ENCODE data around the gene MBD3.
A peak's percentile ranks its signal among the peaks of the same experiment; 100 is the strongest.

Gene MBD3

DNA sequence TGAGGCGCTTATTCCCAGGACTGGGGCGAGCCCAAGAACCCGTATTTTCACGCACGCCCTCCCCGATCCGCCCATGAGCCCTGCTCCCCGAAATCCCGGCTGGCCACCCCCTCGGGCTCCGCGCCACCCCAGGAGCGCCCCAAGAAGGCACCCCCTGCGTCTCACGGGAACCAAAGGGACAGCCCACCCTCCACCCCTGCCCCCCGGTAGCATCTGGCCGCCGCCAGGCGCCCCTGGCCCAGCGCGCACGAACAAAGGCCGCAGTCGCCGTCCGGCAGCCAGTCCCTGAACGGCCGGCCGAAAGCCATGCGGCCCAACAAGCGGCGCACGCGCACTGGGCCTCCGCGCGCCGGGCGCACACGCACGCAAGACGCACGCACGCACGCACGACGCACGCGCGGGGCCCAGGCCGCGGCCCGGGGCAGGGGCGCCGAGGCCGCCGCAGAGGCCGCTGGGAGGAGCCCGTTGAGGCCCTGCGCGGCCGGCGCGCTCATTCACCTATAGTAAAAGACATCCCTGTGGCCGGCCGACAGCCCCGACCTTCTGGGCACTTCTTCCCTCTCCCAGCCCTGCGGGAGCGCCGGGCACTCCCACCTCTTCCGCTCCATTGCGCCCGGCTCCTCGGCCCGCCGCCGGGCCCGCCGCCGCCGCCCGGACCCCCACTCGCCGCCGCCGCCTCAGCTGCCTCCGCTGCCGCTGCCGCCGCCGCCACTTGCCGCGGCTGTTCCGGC, 476 bp downstream of the MBD3 start:
- peak overlapping the region; percentile 99 for H3K27ac ChIP-seq
- TF ChIP-seq, protein P1, sequence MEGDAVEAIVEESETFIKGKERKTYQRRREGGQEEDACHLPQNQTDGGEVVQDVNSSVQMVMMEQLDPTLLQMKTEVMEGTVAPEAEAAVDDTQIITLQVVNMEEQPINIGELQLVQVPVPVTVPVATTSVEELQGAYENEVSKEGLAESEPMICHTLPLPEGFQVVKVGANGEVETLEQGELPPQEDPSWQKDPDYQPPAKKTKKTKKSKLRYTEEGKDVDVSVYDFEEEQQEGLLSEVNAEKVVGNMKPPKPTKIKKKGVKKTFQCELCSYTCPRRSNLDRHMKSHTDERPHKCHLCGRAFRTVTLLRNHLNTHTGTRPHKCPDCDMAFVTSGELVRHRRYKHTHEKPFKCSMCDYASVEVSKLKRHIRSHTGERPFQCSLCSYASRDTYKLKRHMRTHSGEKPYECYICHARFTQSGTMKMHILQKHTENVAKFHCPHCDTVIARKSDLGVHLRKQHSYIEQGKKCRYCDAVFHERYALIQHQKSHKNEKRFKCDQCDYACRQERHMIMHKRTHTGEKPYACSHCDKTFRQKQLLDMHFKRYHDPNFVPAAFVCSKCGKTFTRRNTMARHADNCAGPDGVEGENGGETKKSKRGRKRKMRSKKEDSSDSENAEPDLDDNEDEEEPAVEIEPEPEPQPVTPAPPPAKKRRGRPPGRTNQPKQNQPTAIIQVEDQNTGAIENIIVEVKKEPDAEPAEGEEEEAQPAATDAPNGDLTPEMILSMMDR (conservative IDR thresholded peaks at IDR 0.05), result no peak

DNA sequence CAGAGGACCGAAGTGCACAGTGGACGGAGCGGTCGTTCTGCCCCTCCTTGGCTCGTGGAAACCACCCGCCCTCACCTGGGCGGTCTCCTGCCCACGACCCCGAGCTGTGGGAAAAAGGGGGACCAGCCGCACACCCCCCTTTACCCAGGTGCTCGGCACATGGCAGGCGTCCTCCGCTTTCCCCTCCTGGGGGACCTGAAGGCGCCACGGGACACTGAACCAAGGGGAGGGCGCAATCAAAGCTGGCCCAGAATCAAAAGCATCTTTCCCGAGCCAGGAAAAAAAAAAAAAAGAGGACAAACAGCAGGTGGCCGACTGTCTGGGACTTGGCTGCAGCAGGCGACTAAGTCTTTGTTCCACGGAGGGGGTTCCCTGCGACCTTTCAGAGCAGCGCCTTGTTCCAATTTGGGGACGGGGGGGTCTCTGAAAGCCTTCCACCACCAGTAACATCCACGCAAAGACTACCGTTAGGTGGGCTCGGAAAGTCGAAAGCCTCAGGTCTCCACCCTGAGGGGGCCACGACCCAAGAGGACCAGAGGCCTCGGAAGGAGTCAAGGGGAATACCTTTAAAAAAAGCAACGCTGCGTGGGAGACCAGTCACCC, 1.1 kb downstream of the MBD3 start:
- TF ChIP-seq, protein P1 (conservative IDR thresholded peaks at IDR 0.05), result no peak
- H3K27ac ChIP-seq, result peak overlapping the region; percentile 99

DNA sequence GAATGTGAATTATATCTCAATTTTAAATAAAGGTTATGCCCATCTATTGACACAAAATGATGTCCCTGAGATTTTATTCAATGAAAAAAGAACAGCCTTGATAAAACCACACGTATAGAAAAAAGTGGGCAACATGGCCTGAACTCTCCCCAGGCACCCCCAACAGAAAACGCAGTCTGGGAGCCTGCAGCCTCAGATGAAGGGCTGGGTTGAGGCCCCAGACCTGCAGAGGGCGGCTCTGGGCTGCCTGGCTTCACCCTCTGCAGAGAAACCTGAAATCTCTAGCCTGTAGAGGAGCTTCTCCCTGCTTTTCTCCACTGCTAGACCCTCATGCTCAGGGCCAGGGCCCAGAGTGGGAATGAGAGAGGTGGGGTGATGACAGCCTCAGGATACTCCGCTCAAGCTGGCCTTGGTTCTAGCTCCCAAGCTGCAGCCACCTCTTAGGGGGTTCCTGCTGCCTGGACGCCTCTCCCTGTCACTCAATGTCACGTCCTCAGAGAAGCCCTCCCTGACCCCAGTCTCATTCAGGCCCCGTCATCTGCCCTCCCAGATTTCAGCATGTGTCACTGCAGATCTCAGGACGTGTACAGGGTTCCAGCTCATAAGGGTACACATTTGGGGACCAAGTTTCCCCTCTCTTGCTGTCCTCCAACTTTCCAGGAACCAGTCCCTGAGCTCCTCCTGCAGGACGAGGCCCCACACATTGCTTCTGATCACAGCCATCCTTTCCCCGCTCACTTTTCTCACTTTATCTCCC, 1.8 kb downstream of the MBD3 start:
- TF ChIP-seq, protein P1 (conservative IDR thresholded peaks at IDR 0.05), result peak; percentile 53
- H3K27ac ChIP-seq, result peak overlapping the region; percentile 99

DNA sequence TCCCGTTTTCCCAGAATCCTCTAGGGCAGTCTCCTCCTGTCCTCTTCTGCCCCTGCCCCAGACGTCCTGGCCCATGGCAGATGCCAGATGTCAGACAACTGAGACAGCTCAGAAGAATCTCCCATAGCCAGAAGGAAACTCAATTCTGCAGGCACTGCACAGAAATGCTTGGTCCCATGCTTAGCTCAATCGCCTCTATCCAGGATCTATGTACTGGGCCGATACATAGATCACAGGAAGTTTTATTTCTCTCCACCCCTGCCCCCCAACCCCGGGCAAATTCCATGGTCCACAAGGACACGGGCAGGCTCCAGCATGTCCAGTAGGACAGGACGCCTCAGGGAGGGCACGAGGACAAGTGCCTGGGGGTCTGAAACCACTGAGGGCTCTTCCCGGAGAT, 4.8 kb downstream of the MBD3 start:
- H3K27ac ChIP-seq, result 0 out of 2 replicates have a peak overlapping the region, but pooled peaks have one; percentile 8
- TF ChIP-seq, protein P1 (conservative IDR thresholded peaks at IDR 0.05), result no peak

DNA sequence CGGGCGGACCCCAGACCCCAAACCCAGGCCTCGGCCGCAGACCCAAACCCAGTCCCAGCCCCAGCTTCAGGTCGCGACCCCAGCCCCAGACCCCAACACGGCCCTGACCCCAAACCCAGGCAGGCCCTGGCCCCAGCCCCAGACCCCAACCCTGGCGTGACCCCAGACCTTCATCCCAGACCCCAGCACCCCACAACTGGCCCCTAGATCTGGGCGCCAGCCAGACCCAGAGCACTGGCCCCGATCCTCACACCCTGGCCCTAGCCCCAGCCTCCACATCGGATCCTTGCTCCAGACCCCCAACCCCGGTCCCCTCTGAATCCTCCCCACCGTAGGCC, 7.5 kb downstream of the MBD3 start:
- no peak overlapping the region for H3K27ac ChIP-seq
- TF ChIP-seq, protein P1 (conservative IDR thresholded peaks at IDR 0.05), result no peak

DNA sequence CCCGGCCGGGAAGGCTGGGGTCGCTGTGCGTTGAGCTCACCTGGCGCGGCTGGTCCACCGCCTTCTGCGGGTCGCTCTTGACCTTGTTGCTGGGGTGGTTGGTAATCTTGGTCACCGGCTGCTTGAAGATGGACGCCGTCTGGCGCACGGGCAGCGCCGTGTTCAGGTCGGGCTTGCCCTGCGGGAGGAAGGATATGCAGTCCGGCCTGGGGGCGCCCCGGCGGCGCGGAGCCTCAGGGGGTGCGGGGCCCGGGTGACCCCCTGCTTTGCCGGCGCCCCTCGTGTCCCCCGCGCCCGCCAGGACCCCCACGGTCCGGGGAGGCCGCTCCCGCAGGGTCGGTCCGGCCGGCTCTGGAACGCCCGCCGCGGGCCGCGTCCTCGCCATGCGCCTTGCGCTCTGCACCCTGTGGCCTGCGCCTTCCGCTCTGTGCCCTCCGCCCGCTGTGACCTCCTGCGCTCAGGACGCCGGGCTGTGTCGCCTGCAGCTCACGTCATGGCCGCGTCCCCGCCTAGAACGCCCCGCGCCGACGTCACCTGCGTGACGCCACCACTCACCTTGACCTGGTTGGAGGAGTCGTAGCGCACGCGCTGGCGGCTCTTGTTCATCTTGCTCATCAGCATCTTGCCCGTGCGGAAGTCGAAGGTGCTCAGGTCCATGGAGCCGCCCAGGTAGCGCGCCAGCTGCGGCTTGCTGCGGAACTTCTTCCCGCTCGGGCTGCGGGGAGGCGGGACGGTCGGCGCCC, 8.0 kb downstream of the MBD3 start:
- no peak overlapping the region for H3K27ac ChIP-seq
- TF ChIP-seq, protein P1 (conservative IDR thresholded peaks at IDR 0.05), result no peak

DNA sequence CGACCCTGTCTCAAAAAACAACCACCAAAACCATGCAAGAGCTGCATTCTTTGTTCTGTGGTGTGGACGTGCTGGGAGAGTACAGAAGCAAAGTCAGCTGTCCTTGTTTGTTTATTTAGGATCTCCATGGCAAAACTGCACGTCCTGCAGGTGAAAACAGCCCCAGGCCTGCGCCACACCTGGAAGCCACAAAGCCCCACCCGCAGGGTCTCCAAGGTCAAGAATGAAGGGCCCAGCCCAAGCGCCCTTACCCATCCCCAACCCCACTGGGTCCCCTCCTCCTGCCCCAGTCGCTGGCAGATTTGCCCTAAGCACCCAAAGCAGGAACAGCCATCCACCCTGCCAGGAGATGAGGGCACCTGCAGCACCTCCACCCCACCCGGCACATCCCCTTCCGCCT, 10.5 kb downstream of the MBD3 start:
- peak overlapping the region; percentile 64 for H3K27ac ChIP-seq
- TF ChIP-seq, protein P1 (conservative IDR thresholded peaks at IDR 0.05), result no peak

Measured in VCaP (cell line).